ENCODE results near the gene RPP25. TPM values are rescaled to one million over a fixed set of nuclear protein-coding genes. Genes with fewer than 3 reads are reported as not detected.
A peak's percentile ranks its signal among the peaks of the same experiment; 100 is the strongest.
"Not testable (repeated sequence)": the region's sequence is repeated elsewhere in the genome, so short reads cannot be mapped to it uniquely, and the experiment has no call there.

RPP25 gene
- total RNA-seq, 2 donors from 2014 or later: 2.4 to 9.6 TPM

DNA sequence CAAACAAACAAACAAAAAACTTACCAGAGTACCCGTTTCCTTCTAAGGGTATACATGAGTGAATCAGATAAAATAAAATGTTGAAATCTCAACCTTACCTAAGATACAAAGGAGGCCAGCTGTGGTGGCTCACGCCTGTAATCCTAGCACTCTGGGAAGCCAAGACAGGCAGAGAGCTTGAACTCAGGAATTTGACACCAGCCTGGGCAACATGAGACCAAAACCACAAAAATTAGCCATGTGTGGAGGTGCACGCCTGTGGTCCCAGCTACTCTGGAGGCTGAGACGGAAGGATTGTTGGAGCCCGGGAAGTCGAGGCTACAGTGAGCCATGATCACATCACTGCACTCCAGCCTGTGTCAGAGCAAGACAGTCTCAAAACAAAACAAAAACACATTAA, 38.9 kb downstream of the RPP25 start:
- no peak overlapping the region for H3K4me3 Mint-ChIP-seq
- H3K27ac Mint-ChIP-seq: peak overlapping the region; percentile 8
- ATAC-seq (replicated peaks): no peak
- no peaks in the 10 kb centered on the region for H3K9me3 Mint-ChIP-seq
- peaks cover 98% of the 10 kb centered on the region for H3K36me3 Mint-ChIP-seq (ENCODE audit: low read depth)
- H3K27me3 Mint-ChIP-seq: no peaks in the 10 kb centered on the region
- no peaks in the 10 kb centered on the region for H3K4me1 Mint-ChIP-seq

DNA sequence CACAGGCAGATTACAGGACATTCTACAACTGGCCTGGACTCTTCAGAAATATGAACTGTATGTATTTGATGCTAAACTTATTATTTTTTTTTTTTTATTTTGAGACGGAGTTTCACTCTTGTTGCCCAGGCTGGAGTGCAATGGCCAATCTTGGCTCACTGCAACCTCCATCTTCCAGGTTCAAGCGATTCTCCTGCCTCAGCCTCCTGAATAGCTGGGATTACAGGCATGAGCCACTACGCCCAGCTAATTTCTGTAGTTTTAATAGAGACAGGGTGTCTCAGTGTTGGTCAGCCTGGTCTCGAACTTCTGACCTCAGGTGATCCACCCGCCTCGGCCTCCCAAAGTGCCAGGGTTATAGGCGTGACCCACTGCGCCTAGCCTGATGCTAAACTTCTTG, 42.8 kb downstream of the RPP25 start:
- peaks cover 69% of the 10 kb centered on the region for H3K36me3 Mint-ChIP-seq (ENCODE audit: low read depth)
- H3K4me3 Mint-ChIP-seq; H3K9me3 Mint-ChIP-seq; H3K27me3 Mint-ChIP-seq; ATAC-seq (replicated peaks); H3K27ac Mint-ChIP-seq; H3K4me1 Mint-ChIP-seq: not testable (repeated sequence)

DNA sequence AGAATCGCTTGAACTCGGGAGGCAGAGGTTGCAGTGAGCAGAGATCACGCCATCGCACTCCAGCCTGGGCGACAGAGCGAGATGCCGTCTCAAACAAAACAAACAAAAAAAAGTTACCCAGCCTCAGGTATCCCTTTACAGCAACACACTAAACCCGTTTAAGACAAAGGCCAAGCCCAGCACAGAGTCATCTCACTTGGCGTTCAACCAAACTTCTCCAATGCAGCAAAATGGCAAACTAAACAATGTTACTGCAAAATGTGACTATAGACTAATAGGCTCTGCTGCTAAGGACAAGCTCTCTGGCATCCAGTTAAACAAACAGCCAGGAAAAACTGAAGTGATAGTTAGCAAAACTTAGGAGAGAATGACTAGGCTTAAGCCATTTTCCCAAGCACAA, 43.5 kb downstream of the RPP25 start:
- no peaks in the 10 kb centered on the region for H3K9me3 Mint-ChIP-seq
- no peaks in the 10 kb centered on the region for H3K27me3 Mint-ChIP-seq
- no peak overlapping the region for H3K27ac Mint-ChIP-seq
- peaks cover 61% of the 10 kb centered on the region for H3K36me3 Mint-ChIP-seq (ENCODE audit: low read depth)
- no peak overlapping the region for H3K4me3 Mint-ChIP-seq
- ATAC-seq (replicated peaks): no peak
- H3K4me1 Mint-ChIP-seq: no peaks in the 10 kb centered on the region

DNA sequence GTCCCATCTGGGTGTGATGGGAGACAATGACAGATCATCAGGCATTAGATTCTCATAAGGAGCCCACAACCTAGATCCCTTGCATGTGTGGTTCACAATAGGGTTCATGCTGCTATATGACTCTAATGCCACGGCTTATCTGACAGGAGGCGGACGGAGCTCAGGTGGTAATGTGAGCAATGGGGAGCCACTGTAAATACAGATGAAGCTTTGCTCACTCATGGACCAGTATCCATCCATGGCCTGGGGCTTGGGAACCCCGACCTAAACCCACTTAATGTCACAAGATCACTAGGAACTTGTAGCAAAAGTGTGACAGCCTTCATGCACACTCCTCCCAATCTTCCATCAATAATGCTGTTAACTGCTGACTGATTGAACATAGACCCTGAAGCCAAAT, 47.9 kb downstream of the RPP25 start:
- H3K9me3 Mint-ChIP-seq: no peaks in the 10 kb centered on the region
- no peak overlapping the region for H3K4me3 Mint-ChIP-seq
- H3K4me1 Mint-ChIP-seq: peaks cover 20% of the 10 kb centered on the region
- peaks cover 44% of the 10 kb centered on the region for H3K36me3 Mint-ChIP-seq (ENCODE audit: low read depth)
- H3K27me3 Mint-ChIP-seq: no peaks in the 10 kb centered on the region
- no peak overlapping the region for H3K27ac Mint-ChIP-seq
- no peak for ATAC-seq (replicated peaks)

DNA sequence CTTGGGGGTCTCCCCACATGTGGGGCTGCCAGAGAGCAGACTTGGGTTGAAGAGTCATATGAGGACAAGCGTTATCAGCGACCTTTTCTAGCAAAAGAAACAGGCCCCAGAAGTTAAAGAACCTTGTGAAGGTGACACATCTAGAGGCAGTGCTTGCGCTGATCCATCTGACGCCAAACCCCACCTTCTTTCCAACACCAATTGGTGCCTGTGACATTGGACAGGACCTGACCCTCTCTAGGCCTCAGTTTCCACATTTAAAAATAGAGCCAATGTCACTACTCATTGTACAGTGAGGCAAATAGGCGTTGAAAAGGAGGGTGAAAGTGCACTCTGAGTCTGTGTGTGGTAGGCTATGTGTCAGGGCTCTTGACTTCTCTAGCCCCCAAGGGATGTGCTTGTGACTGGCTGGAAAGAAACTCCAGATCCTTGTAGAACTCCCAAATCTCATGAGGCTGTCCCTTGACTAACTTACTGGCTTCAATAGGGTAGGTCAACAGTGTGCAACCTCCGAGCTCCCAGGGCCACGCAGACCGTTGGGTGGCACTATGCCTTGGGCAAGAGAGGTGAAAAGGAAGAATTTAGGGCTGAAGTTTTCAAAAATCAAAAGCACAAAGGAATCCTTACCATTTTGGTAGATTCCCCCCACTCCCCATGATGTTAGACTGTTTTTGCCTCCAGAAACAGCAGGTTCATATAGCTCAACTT, 49.3 kb downstream of the RPP25 start:
- no peaks in the 10 kb centered on the region for H3K27me3 Mint-ChIP-seq
- peak overlapping the region; percentile 98 for H3K27ac Mint-ChIP-seq
- peak; percentile 18 for ATAC-seq (replicated peaks)
- H3K36me3 Mint-ChIP-seq (ENCODE audit: low read depth): peaks cover 46% of the 10 kb centered on the region
- peaks cover 21% of the 10 kb centered on the region for H3K4me1 Mint-ChIP-seq
- H3K4me3 Mint-ChIP-seq: peak overlapping the region; percentile 99
- H3K9me3 Mint-ChIP-seq: no peaks in the 10 kb centered on the region

DNA sequence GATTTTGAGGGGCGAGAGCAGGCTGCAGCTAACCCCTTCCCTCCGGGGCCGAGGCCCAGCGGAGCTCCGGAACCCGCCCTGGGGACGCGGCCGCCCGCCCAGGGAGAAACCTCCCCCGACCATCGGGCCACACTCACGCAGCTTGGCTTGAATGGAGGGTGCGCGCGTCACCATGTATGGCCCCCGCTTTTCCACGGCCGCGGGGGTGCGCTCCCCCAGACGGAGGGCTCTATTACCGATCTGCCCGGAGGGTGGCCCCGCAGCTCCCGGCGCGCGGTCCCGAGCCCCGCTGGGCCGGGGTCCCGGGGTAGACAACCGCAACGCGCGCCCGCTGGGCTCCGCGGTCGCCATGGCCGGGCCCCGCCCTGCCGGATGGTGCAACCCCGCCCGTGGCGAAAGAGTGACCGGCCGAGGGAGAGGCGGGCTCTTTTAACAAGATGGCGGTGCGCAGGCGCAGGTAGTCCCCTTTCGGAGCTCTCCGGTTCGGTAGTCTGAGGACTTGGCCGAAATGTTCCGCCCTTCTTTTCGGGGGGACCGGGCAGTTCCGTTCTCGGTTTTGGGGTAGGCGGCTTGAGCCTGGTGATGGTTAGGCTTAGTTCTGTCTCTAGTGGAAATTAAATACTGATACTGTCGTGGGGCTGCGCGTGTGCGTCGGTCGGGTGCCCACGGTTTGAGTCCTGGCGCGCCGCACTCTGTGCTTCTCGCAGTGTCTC, 50.0 kb downstream of the RPP25 start, which contains the start of gene FAM219B:
FAM219B (minus strand) TSS at position 402 of the 713 bp plus-strand sequence; CDS start at position 351, 51 bp downstream.
- no peaks in the 10 kb centered on the region for H3K9me3 Mint-ChIP-seq
- H3K4me3 Mint-ChIP-seq: peak within 1 kb of the TSS; percentile 99
- peak; percentile 95 for ATAC-seq (replicated peaks)
- peaks cover 47% of the 10 kb centered on the region for H3K36me3 Mint-ChIP-seq (ENCODE audit: low read depth)
- peak within 1 kb of the TSS; percentile 98 for H3K27ac Mint-ChIP-seq
- H3K27me3 Mint-ChIP-seq: no peaks in the 10 kb centered on the region
- H3K4me1 Mint-ChIP-seq: peaks cover 26% of the 10 kb centered on the region

DNA sequence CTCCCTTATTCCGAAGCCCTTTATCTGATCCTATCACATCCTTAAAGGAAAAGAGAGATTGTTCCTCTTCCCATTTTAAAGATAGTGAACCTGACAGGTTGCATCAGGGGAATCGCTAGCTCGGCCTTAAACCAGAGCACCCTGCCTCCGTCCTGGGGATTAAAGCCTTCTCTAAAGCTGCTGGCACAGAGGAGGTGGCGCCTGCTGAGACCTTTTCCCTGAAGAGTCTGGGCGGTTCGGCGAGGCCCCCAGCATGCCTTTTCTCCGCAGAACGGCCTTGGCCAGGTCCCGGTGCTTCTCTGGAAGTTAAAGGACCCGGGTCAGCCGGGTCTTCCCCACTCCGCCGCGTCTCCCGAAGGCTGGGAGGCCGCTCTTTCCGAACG, 50.5 kb downstream of the RPP25 start:
- Mint-ChIP-seq H3K27ac (peak overlapping the region; percentile 94), H3K9me3 (no peaks in the 10 kb centered on the region), H3K36me3 (ENCODE audit: low read depth) (peaks cover 49% of the 10 kb centered on the region), H3K27me3 (no peaks in the 10 kb centered on the region), H3K4me3 (peak overlapping the region; percentile 99), H3K4me1 (peaks cover 26% of the 10 kb centered on the region)
- peak; percentile 43 for ATAC-seq (replicated peaks)

Other genes with a start within 250 kb of the RPP25 start
- 10 to 100 TPM in 1 of 2 donors, 1 to 10 TPM in 1; 3.3 to 11.4 TPM for gene CYP1A1, start 231.2 kb downstream of the RPP25 start, total RNA-seq
- not detected for gene CYP1A2, start 207.9 kb downstream of the RPP25 start, total RNA-seq
- 100 to 1,000 TPM; 176 to 316 TPM for gene CSK, start 174.7 kb downstream of the RPP25 start, total RNA-seq
- gene LMAN1L, start 143.9 kb downstream of the RPP25 start, total RNA-seq: 1 to 10 TPM in 1 of 2 donors, under 1 TPM in 1; 0.82 to 1.6 TPM
- gene CPLX3, start 130.1 kb downstream of the RPP25 start, total RNA-seq: under 1 TPM; 0.15 to 0.19 TPM
- 10 to 100 TPM; 44.1 to 46.7 TPM for gene ULK3, start 113.6 kb downstream of the RPP25 start, total RNA-seq
- gene SCAMP2, start 83.4 kb downstream of the RPP25 start, total RNA-seq: 100 to 1,000 TPM in 1 of 2 donors, 10 to 100 TPM in 1; 87.1 to 111 TPM
- gene MPI, start 66.7 kb downstream of the RPP25 start, total RNA-seq: 10 to 100 TPM; 51.8 to 98.5 TPM
- 10 to 100 TPM; 65.6 to 98.3 TPM for gene FAM219B, start 49.9 kb downstream of the RPP25 start, total RNA-seq
- gene COX5A, start 18.7 kb downstream of the RPP25 start, total RNA-seq: 100 to 1,000 TPM; 242 to 337 TPM
- gene SCAMP5, start 38.8 kb upstream of the RPP25 start, total RNA-seq: 1 to 10 TPM; 5.1 to 5.3 TPM
- gene PPCDC, start 66.8 kb upstream of the RPP25 start, total RNA-seq: 10 to 100 TPM; 24.2 to 27.5 TPM
- gene C15orf39, start 245.1 kb upstream of the RPP25 start, total RNA-seq: 10 to 100 TPM; 20.4 to 32.3 TPM